AG04449 (cell line): ENCODE results near the gene ARSD.

ENCODE experiments used
- CTCF ChIA-PET: fragments of 350-600 bp; formaldehyde crosslinking; extraction: SDS; loops from one replicate; lab custom pipeline; 2021; ENCODE audit warnings: antibody characterized with exemption; lab: Yijun Ruan, JAX
- POLR2A ChIA-PET: fragments of 400-600, 350-600 bp; formaldehyde crosslinking; extraction: SDS; loops from one replicate; lab custom pipeline; 2020; ENCODE audit warnings: antibody characterized with exemption, inconsistent platforms; lab: Yijun Ruan, JAX
- DNase-seq: peaks from one replicate; pipeline ENCODE4 v3.0.0-alpha.2; 2010; ENCODE audit warnings: low read depth, low spot score
- H3K4me3 ChIP-seq: 2 replicates; pipeline ENCODE4 v1.5.1; 2011; ENCODE audit warnings: low read depth, mild to moderate bottlenecking, control low read depth, low read length
- TF ChIP-seq, protein P1 (sequence below): IDR thresholded peaks from one replicate; pipeline ENCODE4 v1.5.1; 2011; ENCODE audit warnings: mild to moderate bottlenecking, moderate library complexity, low read length, control low read depth, inconsistent platforms; ENCODE audit not compliant: insufficient read depth; ENCODE audit errors: missing control alignments

Gene ARSD

DNA sequence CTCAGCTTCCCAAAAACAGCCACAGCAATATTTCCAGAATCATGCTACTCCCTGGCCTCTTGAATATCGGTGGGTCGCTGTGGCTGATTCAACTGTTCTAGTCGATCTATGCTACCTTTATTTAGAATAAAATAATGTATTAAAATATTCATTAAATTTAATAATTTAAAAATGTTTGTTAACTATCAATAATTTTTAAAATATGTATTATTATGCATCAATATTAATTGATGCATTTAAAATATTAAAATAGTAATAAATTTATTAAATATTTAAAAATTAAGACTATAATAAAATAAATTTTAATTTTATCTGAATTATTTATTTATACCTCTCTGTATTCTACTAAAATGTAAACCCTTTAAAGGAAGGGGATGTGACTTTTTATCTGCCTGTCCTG, 19.0 kb downstream of the ARSD start:
- ChIA-PET CTCF (no interaction called here), POLR2A (no interaction called here)
- DNase-seq: no peak
- TF ChIP-seq, protein P1, sequence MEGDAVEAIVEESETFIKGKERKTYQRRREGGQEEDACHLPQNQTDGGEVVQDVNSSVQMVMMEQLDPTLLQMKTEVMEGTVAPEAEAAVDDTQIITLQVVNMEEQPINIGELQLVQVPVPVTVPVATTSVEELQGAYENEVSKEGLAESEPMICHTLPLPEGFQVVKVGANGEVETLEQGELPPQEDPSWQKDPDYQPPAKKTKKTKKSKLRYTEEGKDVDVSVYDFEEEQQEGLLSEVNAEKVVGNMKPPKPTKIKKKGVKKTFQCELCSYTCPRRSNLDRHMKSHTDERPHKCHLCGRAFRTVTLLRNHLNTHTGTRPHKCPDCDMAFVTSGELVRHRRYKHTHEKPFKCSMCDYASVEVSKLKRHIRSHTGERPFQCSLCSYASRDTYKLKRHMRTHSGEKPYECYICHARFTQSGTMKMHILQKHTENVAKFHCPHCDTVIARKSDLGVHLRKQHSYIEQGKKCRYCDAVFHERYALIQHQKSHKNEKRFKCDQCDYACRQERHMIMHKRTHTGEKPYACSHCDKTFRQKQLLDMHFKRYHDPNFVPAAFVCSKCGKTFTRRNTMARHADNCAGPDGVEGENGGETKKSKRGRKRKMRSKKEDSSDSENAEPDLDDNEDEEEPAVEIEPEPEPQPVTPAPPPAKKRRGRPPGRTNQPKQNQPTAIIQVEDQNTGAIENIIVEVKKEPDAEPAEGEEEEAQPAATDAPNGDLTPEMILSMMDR: no peak
- H3K4me3 ChIP-seq: no peak overlapping the region

DNA sequence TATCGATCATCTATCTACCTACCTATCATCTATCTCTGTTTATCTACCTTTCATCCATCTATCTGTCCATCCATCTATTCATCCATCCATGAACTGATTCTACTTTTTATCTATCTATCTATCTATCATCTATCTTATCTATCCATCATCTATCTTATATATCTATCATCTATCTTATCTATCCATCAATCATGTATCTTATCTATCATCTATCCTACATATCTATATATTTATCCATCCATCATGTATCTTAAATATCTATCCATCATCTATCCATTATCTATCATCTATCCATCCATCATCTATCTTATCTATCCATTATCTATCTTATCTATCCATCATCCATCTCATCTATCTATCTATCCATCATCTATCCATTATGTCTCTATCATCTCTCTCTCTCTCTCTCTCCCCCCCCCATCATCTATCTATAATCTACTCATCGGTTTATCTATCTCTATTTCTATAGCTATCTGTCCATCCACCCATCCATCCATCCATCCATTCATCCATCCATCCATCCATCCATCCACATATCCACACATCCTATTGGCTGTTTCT, 20.9 kb downstream of the ARSD start:
- TF ChIP-seq, protein P1: no peak
- CTCF ChIA-PET: no interaction called here
- H3K4me3 ChIP-seq: no peak overlapping the region
- DNase-seq: no peak
- POLR2A ChIA-PET: no interaction called here

DNA sequence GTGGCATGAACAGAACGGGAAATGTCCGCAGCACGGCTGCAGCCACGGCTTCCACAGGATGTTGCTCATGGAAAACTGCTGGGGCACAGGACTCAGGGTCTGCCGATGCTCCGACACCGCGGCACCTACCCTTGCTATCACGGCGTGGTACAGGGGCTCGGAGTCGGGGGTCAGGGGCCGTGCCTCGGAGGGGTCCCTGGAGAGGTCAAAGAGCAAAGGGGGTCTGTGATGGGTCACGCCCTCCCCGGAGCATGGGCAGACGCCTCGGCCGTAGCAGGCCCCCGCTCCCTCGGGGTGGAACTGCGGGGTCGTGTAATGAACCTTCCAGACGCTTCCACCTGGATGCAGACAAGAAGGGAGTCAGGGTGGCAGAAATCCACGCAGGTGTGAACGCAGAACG, 21.8 kb downstream of the ARSD start:
- TF ChIP-seq, protein P1: no peak
- ChIA-PET POLR2A (no interaction called here), CTCF (no interaction called here)
- no peak overlapping the region for H3K4me3 ChIP-seq
- DNase-seq: no peak

DNA sequence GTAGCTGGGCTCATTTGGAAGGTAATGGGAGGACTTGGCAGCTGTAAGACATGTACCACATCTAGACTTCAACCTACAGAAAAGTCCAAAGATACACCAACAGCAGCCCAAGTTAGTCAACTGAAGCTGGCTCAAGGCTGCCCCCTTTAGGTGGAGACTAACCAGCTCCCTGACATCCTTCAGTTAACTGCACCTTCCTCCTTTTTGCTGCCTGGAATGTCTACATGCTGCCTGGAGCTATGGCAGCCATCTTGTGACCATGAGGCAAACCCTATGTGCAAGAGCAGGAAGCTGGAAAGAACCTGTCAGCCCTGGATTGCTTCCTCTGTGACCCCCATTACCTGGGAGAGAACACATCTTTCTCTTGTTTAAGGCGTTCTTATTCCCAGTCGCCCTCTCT, 25.8 kb downstream of the ARSD start:
- DNase-seq: no peak
- ChIA-PET POLR2A (no interaction called here), CTCF (interaction anchor here (1.2 to 1.9 kb wide), 2 partner anchors 10 to 29 kb away, joined by 5 to 8 read pairs; no protein-coding TSS in a partner anchor)
- H3K4me3 ChIP-seq: no peak overlapping the region
- TF ChIP-seq, protein P1: no peak

DNA sequence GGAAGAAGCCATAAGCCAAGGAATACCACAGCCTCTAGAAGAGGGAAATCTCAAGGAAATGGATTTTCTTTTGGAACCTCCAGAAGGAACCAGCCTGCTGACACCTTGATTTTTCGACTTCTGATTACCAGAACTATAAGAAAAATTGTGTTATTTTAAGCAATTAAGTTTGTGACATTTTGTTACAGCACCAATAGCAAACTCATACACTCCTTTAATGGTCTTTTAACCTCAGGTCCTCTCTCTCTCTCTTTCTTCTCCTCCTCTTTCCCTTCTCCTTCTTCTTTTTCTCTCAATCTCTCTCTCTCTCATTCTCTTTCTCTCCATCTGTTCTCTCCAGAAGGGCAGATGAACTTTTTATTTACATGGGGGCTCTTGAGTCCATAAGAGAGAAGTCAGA, 26.3 kb downstream of the ARSD start:
- H3K4me3 ChIP-seq: no peak overlapping the region
- CTCF ChIA-PET: interaction anchor here (1.9 kb wide), 1 partner anchor 11 kb away, joined by 8 read pairs; no protein-coding TSS in a partner anchor
- TF ChIP-seq, protein P1: no peak
- POLR2A ChIA-PET: no interaction called here
- DNase-seq: no peak

DNA sequence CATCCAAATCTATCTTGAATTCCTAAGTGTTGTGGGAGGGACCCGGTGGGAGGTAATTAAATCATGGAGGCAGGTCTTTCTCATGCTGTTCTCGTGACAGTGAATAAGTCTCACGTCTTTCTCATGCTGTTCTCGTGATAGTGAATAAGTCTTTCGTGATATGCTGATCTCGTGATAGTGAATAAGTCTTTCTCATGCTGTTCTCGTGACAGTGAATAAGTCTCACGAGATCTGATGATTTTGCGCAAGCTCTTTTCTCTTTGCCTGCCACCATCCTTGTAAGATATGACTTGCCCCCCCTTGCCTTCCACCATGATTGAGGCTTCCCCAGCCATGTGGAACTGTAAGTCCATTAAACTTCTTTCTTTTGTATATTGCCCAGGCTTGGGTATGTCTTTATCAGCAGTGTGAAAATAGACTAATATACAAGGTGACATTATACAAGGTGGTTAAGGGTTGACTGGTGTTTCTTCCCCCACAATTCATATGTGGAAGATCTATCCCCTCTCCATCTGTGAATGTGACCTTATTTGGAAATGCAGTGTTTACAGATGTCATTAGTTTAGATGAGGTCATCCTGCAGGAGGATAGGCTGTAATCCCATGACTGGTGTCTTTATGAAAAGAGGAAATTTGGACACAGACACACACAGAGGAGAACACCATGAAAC, 27.6 kb downstream of the ARSD start:
- TF ChIP-seq, protein P1: no peak

More for the DNA sequence above, 27.6 kb downstream of the ARSD start:
- no peak for DNase-seq
- CTCF ChIA-PET: no interaction called here
- POLR2A ChIA-PET: no interaction called here
- no peak overlapping the region for H3K4me3 ChIP-seq
